Spinal cord (tissue), 10 donors: Measurements from ENCODE around the gene TMIE. TPM values are rescaled to one million over a fixed set of nuclear protein-coding genes. Genes with fewer than 3 reads are reported as not detected.
"Not testable (repeated sequence)": the region's sequence is repeated elsewhere in the genome, so short reads cannot be mapped to it uniquely, and the experiment has no call there.

Experiments used
- DNase-seq, 6 donors: peaks; one replicate each; pipeline versions ENCODE4 v3.0.0 to v3.0.0-alpha.2; 2013 to 2015; ENCODE audit warnings: low spot score in 6 of 6, low read depth in 4 of 6
- H3K27ac ChIP-seq: one replicate; pipeline ENCODE4 v1.5.1; 2013; ENCODE audit warnings: low read depth, low read length, control low read depth
- H3K27me3 ChIP-seq: one replicate; pipeline ENCODE4 v1.6.1; 2013; ENCODE audit warnings: low read length; ENCODE audit not compliant: control insufficient read depth, insufficient read depth
- H3K36me3 ChIP-seq: one replicate; pipeline ENCODE4 v1.6.1; 2013; ENCODE audit warnings: low read length; ENCODE audit not compliant: control insufficient read depth, insufficient read depth
- H3K4me1 ChIP-seq: one replicate; pipeline ENCODE4 v1.6.1; 2013; ENCODE audit warnings: low read length; ENCODE audit not compliant: control insufficient read depth, insufficient read depth
- H3K4me3 ChIP-seq: one replicate; pipeline ENCODE4 v1.5.1; 2013; ENCODE audit warnings: low read depth, low read length, control low read depth
- H3K9me3 ChIP-seq: one replicate; pipeline ENCODE4 v1.6.1; 2013; ENCODE audit warnings: low read length; ENCODE audit not compliant: control insufficient read depth, insufficient read depth
- WGBS: methylation state at CpG from one replicate; pipeline ENCODE4 v1.1.5; 2013; ENCODE audit warnings: missing lambda C conversion rate; ENCODE audit not compliant: insufficient coverage; 5-methylcytosine and 5-hydroxymethylcytosine counted together
- polyA plus RNA-seq, 2 donors: library from polyadenylated mRNA; unstranded; fragments of 120-200 nt; gene quantifications; one replicate each; pipeline ENCODE4 v1.2.1, GENCODE V29; 2013; ENCODE audit not compliant: insufficient read length in 2 of 2
- small RNA-seq: library from RNA; depleted of rRNA; stranded (forward); fragments of <200 nt; gene quantifications from one replicate; pipeline ENCODE3, GENCODE V24; 2014; ENCODE audit warnings: low replicate concordance
- total RNA-seq, 2 donors: library from RNA; depleted of rRNA in 1 of 2; stranded (reverse); fragments of 120-200 nt in 1 of 2; fragments of >200 nt in 1 of 2; gene quantifications; one replicate each; pipeline versions ENCODE4 v1.2.3 to v1.2.4, GENCODE V29; 2013 to 2014
- donor health status: healthy.

TMIE gene
- total and polyA plus RNA-seq, 4 donors: 1.5 to 6.8 (median 4.0) TPM

GRCh38 chr3:46750555-46751038 lies 49.4 kb downstream of the TMIE start:
- H3K4me1 ChIP-seq: no peaks in the 10 kb centered on the region
- 92% methylated on average over 41 of the region's 41 CpGs for WGBS
- H3K27me3 ChIP-seq: no peaks in the 10 kb centered on the region
- DNase-seq: no peak
- H3K4me3 ChIP-seq: no peak overlapping the region
- no peaks in the 10 kb centered on the region for H3K9me3 ChIP-seq
- no peak overlapping the region for H3K27ac ChIP-seq
- no peaks in the 10 kb centered on the region for H3K36me3 ChIP-seq

GRCh38 chr3:46753127-46753526 lies 51.9 kb downstream of the TMIE start:
- H3K4me1 ChIP-seq, H3K4me3 ChIP-seq, DNase-seq, H3K27me3 ChIP-seq, H3K9me3 ChIP-seq, H3K27ac ChIP-seq, H3K36me3 ChIP-seq: not testable (repeated sequence)
- 93% methylated on average over 6 of the region's 6 CpGs for WGBS

GRCh38 chr3:46755646-46756045 lies 54.5 kb downstream of the TMIE start:
- H3K4me3 ChIP-seq: no peak overlapping the region
- H3K27ac ChIP-seq: no peak overlapping the region
- no peak for DNase-seq
- no peaks in the 10 kb centered on the region for H3K27me3 ChIP-seq
- H3K4me1 ChIP-seq: no peaks in the 10 kb centered on the region
- no peaks in the 10 kb centered on the region for H3K36me3 ChIP-seq
- WGBS: 100% methylated on average over 5 of the region's 6 CpGs
- H3K9me3 ChIP-seq: no peaks in the 10 kb centered on the region

GRCh38 chr3:46756642-46757041 lies 55.5 kb downstream of the TMIE start:
- 88% methylated on average over 21 of the region's 31 CpGs for WGBS
- no peak overlapping the region for H3K27ac ChIP-seq
- no peak for DNase-seq

GRCh38 chr3:46759239-46760167 lies 58.3 kb downstream of the TMIE start:
- Histone ChIP-seq H3K36me3 (no peaks in the 10 kb centered on the region), H3K27ac (no peak overlapping the region), H3K4me3 (no peak overlapping the region), H3K27me3 (no peaks in the 10 kb centered on the region), H3K4me1 (no peaks in the 10 kb centered on the region), H3K9me3 (peaks cover 4% of the 10 kb centered on the region)
- DNase-seq: peak in 2 of 6 donors; percentile 3 to 9
- WGBS: 67% methylated on average over 3 of the region's 5 CpGs

More at GRCh38 chr3:46756642-46757041, 55.5 kb downstream of the TMIE start:
- H3K9me3 ChIP-seq: no peaks in the 10 kb centered on the region
- H3K36me3 ChIP-seq: no peaks in the 10 kb centered on the region
- no peaks in the 10 kb centered on the region for H3K4me1 ChIP-seq
- no peak overlapping the region for H3K4me3 ChIP-seq
- no peaks in the 10 kb centered on the region for H3K27me3 ChIP-seq

Small RNAs within 50 kb of the gene (small RNA-seq; reads per million reads assigned to genes)
- gene PRSS45: not detected

Other genes with a start within 250 kb of the TMIE start
- gene LTF, start 236.5 kb upstream of the TMIE start, total RNA-seq: 10 to 100 TPM in 1 of 2 donors, 1 to 10 TPM in 1; 1.4 to 62.3 TPM
- gene LTF, start 236.5 kb upstream of the TMIE start, polyA plus RNA-seq: under 1 TPM; 0.47 to 0.49 TPM
- gene RTP3, start 203.4 kb upstream of the TMIE start, total RNA-seq: not detected
- not detected for gene RTP3, start 203.4 kb upstream of the TMIE start, polyA plus RNA-seq
- gene LRRC2, start 135.1 kb upstream of the TMIE start, total RNA-seq: 1 to 10 TPM; 1.4 to 4.6 TPM
- gene LRRC2, start 135.1 kb upstream of the TMIE start, polyA plus RNA-seq: 1 to 10 TPM; 2.5 to 3.3 TPM
- not detected for gene FAM240A, start 88.9 kb upstream of the TMIE start, total RNA-seq
- gene FAM240A, start 88.9 kb upstream of the TMIE start, polyA plus RNA-seq: not detected
- 1 to 10 TPM; 5.3 to 5.9 TPM for gene ALS2CL, start 7.7 kb upstream of the TMIE start, total RNA-seq
- 1 to 10 TPM; 5.8 to 8.3 TPM for gene ALS2CL, start 7.7 kb upstream of the TMIE start, polyA plus RNA-seq
- gene PRSS50, start 16.5 kb downstream of the TMIE start, total RNA-seq: under 1 TPM in 1 of 2 donors, not detected in 1; 0.50 TPM
- gene PRSS50, start 16.5 kb downstream of the TMIE start, polyA plus RNA-seq: under 1 TPM; 0.33 to 0.59 TPM
- gene MYL3, start 162.1 kb downstream of the TMIE start, total RNA-seq: 1 to 10 TPM; 2.2 to 5.8 TPM
- gene MYL3, start 162.1 kb downstream of the TMIE start, polyA plus RNA-seq: 1 to 10 TPM; 2.2 to 2.5 TPM
- 10 to 100 TPM in 1 of 2 donors, 1 to 10 TPM in 1; 7.8 to 25.0 TPM for gene PTH1R, start 176.3 kb downstream of the TMIE start, total RNA-seq
- 10 to 100 TPM; 12.0 to 14.0 TPM for gene PTH1R, start 176.3 kb downstream of the TMIE start, polyA plus RNA-seq